ENCODE data around the gene PLBD2.

DNA sequence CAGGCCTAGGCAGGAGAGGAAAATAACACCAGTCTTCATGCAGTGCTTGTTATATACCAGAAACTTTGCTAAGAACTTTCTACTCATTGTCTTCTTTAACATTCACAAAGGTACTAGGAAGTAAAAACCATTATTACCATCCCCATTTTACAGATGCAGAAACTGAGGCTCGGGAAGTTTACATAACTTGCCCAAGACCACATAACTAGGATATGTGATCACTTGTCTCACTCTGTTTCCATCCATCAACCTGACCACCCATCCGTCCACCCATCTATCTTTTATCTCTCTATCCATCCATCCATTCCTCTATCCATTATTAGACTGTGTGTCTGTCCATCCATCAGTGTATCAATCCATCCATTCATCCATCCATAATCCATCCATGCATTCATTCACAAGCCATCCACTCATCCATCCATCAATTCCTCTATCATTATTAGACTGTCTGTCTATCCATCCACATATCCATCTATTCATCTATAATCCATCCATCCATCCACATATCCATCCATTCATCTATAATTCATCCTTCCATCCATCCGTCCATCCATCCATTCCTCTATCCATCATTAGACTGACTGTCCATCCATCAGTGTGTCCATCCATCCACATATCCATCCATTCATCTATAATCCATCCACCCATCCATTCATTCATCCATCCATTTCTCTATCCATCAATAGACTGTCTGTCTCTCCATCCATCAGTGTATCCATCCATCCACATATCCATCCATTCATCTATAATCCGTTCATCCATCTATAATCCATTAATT lies 80.3 kb downstream of the PLBD2 start:
- TF ChIP-seq, protein P1, sequence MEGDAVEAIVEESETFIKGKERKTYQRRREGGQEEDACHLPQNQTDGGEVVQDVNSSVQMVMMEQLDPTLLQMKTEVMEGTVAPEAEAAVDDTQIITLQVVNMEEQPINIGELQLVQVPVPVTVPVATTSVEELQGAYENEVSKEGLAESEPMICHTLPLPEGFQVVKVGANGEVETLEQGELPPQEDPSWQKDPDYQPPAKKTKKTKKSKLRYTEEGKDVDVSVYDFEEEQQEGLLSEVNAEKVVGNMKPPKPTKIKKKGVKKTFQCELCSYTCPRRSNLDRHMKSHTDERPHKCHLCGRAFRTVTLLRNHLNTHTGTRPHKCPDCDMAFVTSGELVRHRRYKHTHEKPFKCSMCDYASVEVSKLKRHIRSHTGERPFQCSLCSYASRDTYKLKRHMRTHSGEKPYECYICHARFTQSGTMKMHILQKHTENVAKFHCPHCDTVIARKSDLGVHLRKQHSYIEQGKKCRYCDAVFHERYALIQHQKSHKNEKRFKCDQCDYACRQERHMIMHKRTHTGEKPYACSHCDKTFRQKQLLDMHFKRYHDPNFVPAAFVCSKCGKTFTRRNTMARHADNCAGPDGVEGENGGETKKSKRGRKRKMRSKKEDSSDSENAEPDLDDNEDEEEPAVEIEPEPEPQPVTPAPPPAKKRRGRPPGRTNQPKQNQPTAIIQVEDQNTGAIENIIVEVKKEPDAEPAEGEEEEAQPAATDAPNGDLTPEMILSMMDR (conservative IDR thresholded peaks at IDR 0.05; ENCODE audit: low read depth, low read length): no peak
- TF ChIP-seq EZH2 (IDR thresholded peaks at IDR 0.05; ENCODE audit: borderline replicate concordance, low read depth, low read length, poor library complexity, severe bottlenecking): no peak

Data from A673 (cell line).